Muscle of leg (tissue), 16 donors: ENCODE data around the gene BTNL3. TPM values are rescaled to one million over a fixed set of nuclear protein-coding genes. Genes with fewer than 3 reads are reported as not detected.

Experiments
- DNase-seq: peaks from one replicate; pipeline ENCODE4 v3.0.0; 2013
- H3K27ac ChIP-seq: one replicate; pipeline ENCODE4 v1.5.1; 2013; ENCODE audit warnings: mild to moderate bottlenecking, low read length, control low read depth
- H3K27me3 ChIP-seq: one replicate; pipeline ENCODE4 v1.6.1; 2013; ENCODE audit warnings: low read length; ENCODE audit not compliant: control insufficient read depth, insufficient read depth
- H3K36me3 ChIP-seq: one replicate; pipeline ENCODE4 v1.6.1; 2013; ENCODE audit warnings: low read length; ENCODE audit not compliant: control insufficient read depth, insufficient read depth
- H3K4me1 ChIP-seq: one replicate; pipeline ENCODE4 v1.6.1; 2013; ENCODE audit warnings: low read length; ENCODE audit not compliant: control insufficient read depth, insufficient read depth
- H3K4me3 ChIP-seq: one replicate; pipeline ENCODE4 v1.5.1; 2013; ENCODE audit warnings: low read length, control low read depth
- H3K9me3 ChIP-seq: replicated peaks from 2 replicates; pipeline ENCODE4 v1.6.1; 2013; ENCODE audit warnings: low read depth, low read length; ENCODE audit not compliant: control insufficient read depth
- WGBS: methylation state at CpG from one replicate; pipeline ENCODE4 v1.1.5; 2013; ENCODE audit warnings: missing lambda C conversion rate; ENCODE audit not compliant: insufficient coverage; 5-methylcytosine and 5-hydroxymethylcytosine counted together
- long read RNA-seq, 11 donors: transcript quantifications; one replicate each; lab custom pipeline, GENCODE V29; 2026
- polyA plus RNA-seq, 8 donors: library from polyadenylated mRNA; unstranded; fragments of 120-200 nt; gene quantifications; one replicate each; pipeline versions ENCODE4 v1.2.1 to v1.2.3, GENCODE V29; 2013; ENCODE audit warnings: inconsistent platforms in 1 of 8, low replicate concordance in 1 of 8; ENCODE audit not compliant: insufficient read length in 8 of 8, insufficient read depth in 1 of 8
- total RNA-seq: library from RNA; stranded (reverse); fragments of 120-200 nt; gene quantifications from one replicate; pipeline ENCODE4 v1.2.4, GENCODE V29; 2013

The BTNL3 gene, protein sequence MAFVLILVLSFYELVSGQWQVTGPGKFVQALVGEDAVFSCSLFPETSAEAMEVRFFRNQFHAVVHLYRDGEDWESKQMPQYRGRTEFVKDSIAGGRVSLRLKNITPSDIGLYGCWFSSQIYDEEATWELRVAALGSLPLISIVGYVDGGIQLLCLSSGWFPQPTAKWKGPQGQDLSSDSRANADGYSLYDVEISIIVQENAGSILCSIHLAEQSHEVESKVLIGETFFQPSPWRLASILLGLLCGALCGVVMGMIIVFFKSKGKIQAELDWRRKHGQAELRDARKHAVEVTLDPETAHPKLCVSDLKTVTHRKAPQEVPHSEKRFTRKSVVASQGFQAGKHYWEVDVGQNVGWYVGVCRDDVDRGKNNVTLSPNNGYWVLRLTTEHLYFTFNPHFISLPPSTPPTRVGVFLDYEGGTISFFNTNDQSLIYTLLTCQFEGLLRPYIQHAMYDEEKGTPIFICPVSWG
- total RNA-seq (not detected), polyA plus RNA-seq (1 to 10 TPM in 2 of 8 donors, under 1 TPM in 3, not detected in 3; 0.04 to 1.8 (median 0.08) TPM)
- long read RNA-seq, donor 1, result 0 reads
- long read RNA-seq, donor 2, result 0 reads
- long read RNA-seq, donor 3, result 0 reads
- long read RNA-seq, donor 4, result 0 reads
- long read RNA-seq, donor 5, result 0 reads
- long read RNA-seq, donor 6, result 0 reads
- long read RNA-seq, donor 7, result 0 reads
- long read RNA-seq, donor 8, result 0 reads
- long read RNA-seq, donor 9, result 0 reads
- long read RNA-seq, donor 10, result 0 reads
- long read RNA-seq, donor 11, result 0 reads

DNA sequence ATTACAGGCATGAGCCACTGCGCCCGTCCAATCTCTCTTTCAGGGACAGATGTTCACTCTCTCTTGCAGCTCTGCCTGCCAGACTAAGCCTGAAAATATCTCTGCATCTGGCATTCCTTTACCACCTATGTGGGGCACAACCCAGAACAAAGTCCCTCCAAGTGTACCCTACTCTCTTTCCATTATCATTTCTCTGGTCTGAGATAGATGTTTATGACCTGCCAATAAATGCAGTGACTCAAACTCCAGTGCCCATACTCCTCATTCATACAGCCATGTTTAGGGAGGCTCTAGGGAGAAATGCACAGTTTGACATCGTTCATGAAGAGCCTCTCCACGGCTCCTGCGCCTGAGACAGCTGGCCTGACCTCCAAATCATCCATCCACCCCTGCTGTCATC is at the start of gene BTNL3:
Gene BTNL3 (plus strand): TSS at position 255 of the 400 bp plus-strand sequence. CDS start 183 bp downstream, outside the sequence.
- H3K4me1 ChIP-seq, result no peaks in the 10 kb centered on the region
- no peaks in the 10 kb centered on the region for H3K27me3 ChIP-seq
- H3K9me3 ChIP-seq, result no peaks in the 10 kb centered on the region
- H3K27ac ChIP-seq, result no peak within 1 kb of the TSS
- no peaks in the 10 kb centered on the region for H3K36me3 ChIP-seq
- no peak for DNase-seq
- no peak within 1 kb of the TSS for H3K4me3 ChIP-seq
- 72% methylated on average over 2 of the region's 5 CpGs for whole genome bisulfite sequencing

DNA sequence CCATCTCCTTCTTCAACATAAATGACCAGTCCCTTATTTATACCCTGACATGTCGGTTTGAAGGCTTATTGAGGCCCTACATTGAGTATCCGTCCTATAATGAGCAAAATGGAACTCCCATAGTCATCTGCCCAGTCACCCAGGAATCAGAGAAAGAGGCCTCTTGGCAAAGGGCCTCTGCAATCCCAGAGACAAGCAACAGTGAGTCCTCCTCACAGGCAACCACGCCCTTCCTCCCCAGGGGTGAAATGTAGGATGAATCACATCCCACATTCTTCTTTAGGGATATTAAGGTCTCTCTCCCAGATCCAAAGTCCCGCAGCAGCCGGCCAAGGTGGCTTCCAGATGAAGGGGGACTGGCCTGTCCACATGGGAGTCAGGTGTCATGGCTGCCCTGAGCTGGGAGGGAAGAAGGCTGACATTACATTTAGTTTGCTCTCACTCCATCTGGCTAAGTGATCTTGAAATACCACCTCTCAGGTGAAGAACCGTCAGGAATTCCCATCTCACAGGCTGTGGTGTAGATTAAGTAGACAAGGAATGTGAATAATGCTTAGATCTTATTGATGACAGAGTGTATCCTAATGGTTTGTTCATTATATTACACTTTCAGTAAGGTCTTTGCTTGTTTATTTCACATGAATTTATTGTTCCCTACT is 38.2 kb upstream of the BTNL3 start:
- Histone ChIP-seq H3K4me3 (no peak overlapping the region), H3K27ac (no peak overlapping the region), H3K4me1 (no peaks in the 10 kb centered on the region), H3K27me3 (no peaks in the 10 kb centered on the region), H3K36me3 (no peaks in the 10 kb centered on the region), H3K9me3 (no peaks in the 10 kb centered on the region)
- no peak for DNase-seq
- WGBS, result 67% methylated on average over 1 of the region's 6 CpGs

GRCh38 chr5:180959661-180960060 is 29.0 kb upstream of the BTNL3 start:
- peaks cover 2% of the 10 kb centered on the region for H3K27me3 ChIP-seq
- H3K36me3 ChIP-seq, result no peaks in the 10 kb centered on the region
- H3K27ac ChIP-seq, result no peak overlapping the region
- no peaks in the 10 kb centered on the region for H3K9me3 ChIP-seq
- DNase-seq, result no peak
- WGBS, result 82% methylated on average over 3 of the region's 5 CpGs
- no peaks in the 10 kb centered on the region for H3K4me1 ChIP-seq
- H3K4me3 ChIP-seq, result no peak overlapping the region

DNA sequence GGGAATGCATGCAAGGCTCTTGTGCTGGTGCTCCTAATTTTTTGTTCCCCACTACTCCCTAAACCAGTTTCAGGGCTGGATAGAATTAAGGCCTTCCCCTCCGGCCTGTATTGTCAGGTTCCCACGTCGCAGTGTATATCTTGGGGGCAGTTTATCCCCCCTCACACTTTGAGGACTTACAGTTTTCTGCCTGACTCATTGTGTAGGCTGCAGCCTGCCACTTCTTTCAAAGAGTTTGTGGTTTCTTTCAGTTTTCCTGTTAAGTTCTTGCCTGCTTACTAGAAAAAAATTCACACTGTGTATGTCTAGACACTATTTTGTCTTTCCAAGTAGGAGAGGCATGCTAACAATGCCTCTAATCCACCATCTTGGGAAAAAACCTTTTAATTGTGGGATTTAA is 28.4 kb upstream of the BTNL3 start:
- no peak overlapping the region for H3K27ac ChIP-seq
- DNase-seq, result no peak
- no CpG with 5 or more reads among the region's 3 CpGs for WGBS
- no peaks in the 10 kb centered on the region for H3K4me1 ChIP-seq
- no peaks in the 10 kb centered on the region for H3K36me3 ChIP-seq
- H3K9me3 ChIP-seq, result no peaks in the 10 kb centered on the region
- H3K4me3 ChIP-seq, result no peak overlapping the region
- peaks cover 2% of the 10 kb centered on the region for H3K27me3 ChIP-seq

DNA sequence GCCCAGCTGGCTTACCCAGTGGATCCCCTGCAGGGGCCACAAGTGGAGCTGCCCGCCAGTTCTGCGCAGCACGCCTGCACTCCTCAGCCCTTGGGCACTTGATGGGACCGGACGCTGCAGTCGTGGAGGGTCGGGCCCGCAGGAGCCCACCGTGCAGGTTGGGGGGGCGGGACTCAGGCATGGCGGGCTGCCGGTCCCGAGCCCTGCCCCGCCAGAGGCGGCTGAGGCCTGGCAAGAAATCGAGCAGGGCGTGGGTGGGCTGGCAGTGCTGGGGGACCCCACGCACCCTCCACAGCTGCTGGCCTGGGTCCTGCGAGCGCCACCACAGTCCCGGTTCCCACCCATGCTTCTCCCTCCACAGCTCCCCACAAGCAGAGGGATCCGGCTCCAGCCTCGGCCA is 19.2 kb upstream of the BTNL3 start:
- Histone ChIP-seq H3K27me3 (no peaks in the 10 kb centered on the region), H3K27ac (no peak overlapping the region), H3K9me3 (no peaks in the 10 kb centered on the region), H3K36me3 (no peaks in the 10 kb centered on the region), H3K4me3 (no peak overlapping the region), H3K4me1 (no peaks in the 10 kb centered on the region)
- WGBS, result 90% methylated on average over 20 of the region's 23 CpGs
- DNase-seq, result no peak

DNA sequence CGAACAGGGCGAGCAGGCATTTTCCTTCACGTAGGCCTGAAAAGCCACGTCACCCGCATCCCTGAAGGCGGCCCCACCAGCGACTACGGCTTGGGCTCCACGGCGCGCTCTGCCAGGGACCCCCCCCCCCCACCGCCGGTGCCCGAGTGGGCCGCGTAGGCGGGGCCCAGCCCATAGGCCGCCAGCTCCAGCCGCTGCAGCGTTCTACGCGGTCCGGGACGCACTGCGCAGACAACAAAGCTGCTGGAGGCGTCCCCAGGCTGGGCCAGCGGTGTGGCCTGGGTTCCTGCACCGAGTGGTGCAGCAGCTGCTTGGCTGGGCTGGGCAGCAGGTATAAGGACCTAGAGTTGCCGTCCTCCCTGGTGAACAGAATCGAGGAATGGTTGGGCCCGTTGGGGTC is 18.3 kb upstream of the BTNL3 start:
- Histone ChIP-seq H3K27me3 (no peaks in the 10 kb centered on the region), H3K27ac (no peak overlapping the region), H3K9me3 (no peaks in the 10 kb centered on the region), H3K4me1 (no peaks in the 10 kb centered on the region), H3K36me3 (no peaks in the 10 kb centered on the region), H3K4me3 (no peak overlapping the region)
- DNase-seq, result no peak
- WGBS, result 96% methylated on average over 16 of the region's 31 CpGs

- no CpG with 5 or more reads among the region's 4 CpGs for WGBS
- Histone ChIP-seq H3K4me3 (no peak overlapping the region), H3K36me3 (no peaks in the 10 kb centered on the region)
Measured at GRCh38 chr5:180970875-180971274, 17.8 kb upstream of the BTNL3 start.

DNA sequence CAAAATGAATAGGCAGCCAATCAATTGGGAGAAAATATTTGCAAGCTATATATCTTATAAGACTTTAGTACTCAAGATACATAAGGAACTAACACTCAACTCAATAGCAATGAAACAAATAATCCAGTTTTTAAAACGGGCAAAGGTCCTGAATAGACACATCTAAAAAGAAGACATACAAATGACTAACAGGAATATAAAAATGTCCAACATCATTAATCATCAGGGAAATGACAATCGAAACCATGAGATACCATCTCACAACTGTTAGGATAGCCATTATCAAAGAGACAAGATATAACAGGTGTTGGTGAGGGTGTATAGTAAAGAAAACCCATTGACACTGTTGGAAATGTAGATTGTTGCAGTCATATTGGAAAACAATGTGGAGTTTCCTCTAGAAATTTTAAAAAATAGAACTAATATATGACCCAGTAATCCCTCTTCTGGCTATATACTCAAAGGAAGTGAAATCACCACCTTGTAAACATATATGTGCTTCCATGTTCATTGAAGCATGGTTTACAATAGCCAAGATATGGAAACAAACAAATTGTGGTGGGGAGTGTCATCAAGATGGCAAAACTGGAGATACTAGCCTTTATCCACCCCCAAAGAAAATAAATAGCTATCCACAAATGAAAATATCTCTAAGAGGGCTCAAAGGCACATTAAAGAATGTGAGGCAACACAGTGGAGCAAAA is 13.9 kb upstream of the BTNL3 start:
- Histone ChIP-seq H3K27me3 (no peaks in the 10 kb centered on the region), H3K36me3 (no peaks in the 10 kb centered on the region), H3K4me3 (no peak overlapping the region), H3K9me3 (no peaks in the 10 kb centered on the region), H3K27ac (no peak overlapping the region), H3K4me1 (no peaks in the 10 kb centered on the region)
- no CpG with 5 or more reads among the region's 2 CpGs for WGBS
- no peak for DNase-seq

More at GRCh38 chr5:180970875-180971274, 17.8 kb upstream of the BTNL3 start:
- Histone ChIP-seq H3K27me3 (no peaks in the 10 kb centered on the region), H3K9me3 (no peaks in the 10 kb centered on the region), H3K27ac (no peak overlapping the region), H3K4me1 (no peaks in the 10 kb centered on the region)
- no peak for DNase-seq

GRCh38 chr5:180975338-180975737 is 13.3 kb upstream of the BTNL3 start:
- H3K27me3 ChIP-seq, result no peaks in the 10 kb centered on the region
- no peak overlapping the region for H3K27ac ChIP-seq
- no peaks in the 10 kb centered on the region for H3K9me3 ChIP-seq
- H3K4me3 ChIP-seq, result no peak overlapping the region
- H3K4me1 ChIP-seq, result no peaks in the 10 kb centered on the region
- DNase-seq, result no peak
- WGBS, result no CpG with 5 or more reads among the region's 2 CpGs
- no peaks in the 10 kb centered on the region for H3K36me3 ChIP-seq
